HepG2 (cell line): ENCODE results near the gene SLC4A11. TPM values are rescaled to one million over a fixed set of nuclear protein-coding genes. Genes with fewer than 3 reads are reported as not detected.
A peak's percentile ranks its signal among the peaks of the same experiment; 100 is the strongest.

ENCODE experiments used
- ELF1 ChIP-seq: sonication (generic); formaldehyde crosslinking; IDR thresholded peaks from 2 replicates; pipeline ENCODE4 v1.4.0; 2020; ENCODE audit warnings: missing genetic modification reagents
- HNRNPLL ChIP-seq: fragments of 200-400 bp; formaldehyde crosslinking; IDR thresholded peaks from 2 replicates; pipeline ENCODE4 v1.6.1; 2017; ENCODE audit warnings: mild to moderate bottlenecking, low read depth, low read length; ENCODE audit not compliant: poor library complexity, severe bottlenecking
- HOXA5 ChIP-seq: sonication (generic); formaldehyde crosslinking; IDR thresholded peaks from 2 replicates; pipeline ENCODE4 v1.4.0; 2020; ENCODE audit warnings: missing genetic modification reagents
- IRF9 ChIP-seq: sonication (generic); formaldehyde crosslinking; IDR thresholded peaks from 2 replicates; pipeline ENCODE4 v1.8.0; 2022; ENCODE audit warnings: missing genetic modification reagents, mild to moderate bottlenecking, borderline replicate concordance
- MNT ChIP-seq: fragments of 450-650 bp; IDR thresholded peaks from 2 replicates; pipeline ENCODE4 v1.6.1; 2016
- REL ChIP-seq: sonication (generic); formaldehyde crosslinking; conservative IDR thresholded peaks from 2 replicates; pipeline ENCODE4 v1.8.0; 2022; ENCODE audit warnings: mild to moderate bottlenecking, missing genetic modification reagents, moderate library complexity
- SALL2 ChIP-seq: sonication (generic); formaldehyde crosslinking; IDR thresholded peaks from 2 replicates; pipeline ENCODE4 v1.8.1; 2023; ENCODE audit warnings: mild to moderate bottlenecking, missing genetic modification reagents, inconsistent platforms
- STAT5B ChIP-seq: sonication (generic); formaldehyde crosslinking; IDR thresholded peaks from 2 replicates; pipeline ENCODE4 v1.4.0; 2020; ENCODE audit warnings: missing genetic modification reagents
- TIGD3 ChIP-seq: sonication (generic); formaldehyde crosslinking; IDR thresholded peaks from 2 replicates; pipeline ENCODE4 v1.5.1; 2020; ENCODE audit warnings: mild to moderate bottlenecking, missing genetic modification reagents, borderline replicate concordance
- ZBED4 ChIP-seq: sonication (generic); formaldehyde crosslinking; IDR thresholded peaks from 2 replicates; pipeline ENCODE4 v1.4.0; 2020; ENCODE audit warnings: missing genetic modification reagents, borderline replicate concordance
- ZBTB26 ChIP-seq: IDR thresholded peaks from 2 replicates; pipeline ENCODE4 v1.6.1; 2016; ENCODE audit warnings: missing compliant biosample characterization, missing genetic modification reagents, borderline replicate concordance
- ZNF558 ChIP-seq: sonication (generic); formaldehyde crosslinking; IDR thresholded peaks from 2 replicates; pipeline ENCODE4 v1.9.0; 2022; ENCODE audit warnings: mild to moderate bottlenecking, missing genetic modification reagents, borderline replicate concordance
- ZNF720 ChIP-seq: sonication (generic); formaldehyde crosslinking; IDR thresholded peaks from 2 replicates; pipeline ENCODE4 v1.4.0; 2020; ENCODE audit warnings: missing genetic modification reagents
- ZNF883 ChIP-seq: sonication (generic); formaldehyde crosslinking; IDR thresholded peaks from 2 replicates; pipeline ENCODE4 v1.5.1; 2020; ENCODE audit warnings: mild to moderate bottlenecking, missing genetic modification reagents; ENCODE audit errors: not compliant biosample characterization
- polyA plus RNA-seq, 8 experiments: library from polyadenylated mRNA; depleted of rRNA in 3 of 8; stranded (reverse) in 7 of 8; unstranded in 1 of 8; fragments of >200 nt; fragmentation: Illumina TruSeq in 4 of 8; extraction: Trizol in 4 of 8; gene quantifications; 2 replicates each; pipeline versions ENCODE4 v1.2.1 to v1.2.3, GENCODE V29; 2011 to 2016; ENCODE audit warnings: low read depth in 4 of 8, missing spikeins in 1 of 8, mixed read lengths in 1 of 8; ENCODE audit not compliant: insufficient read depth in 1 of 8
- total RNA-seq, 5 experiments: library from RNA; depleted of rRNA; stranded (reverse); fragments of >200 nt; fragmentation: Illumina TruSeq; extraction: Trizol; gene quantifications; 2 replicates each; pipeline ENCODE4 v1.2.3, GENCODE V29; 2016; ENCODE audit warnings: low read depth in 1 of 5
- TF ChIP-seq, protein P1 (sequence below): sonication (generic); formaldehyde crosslinking; IDR thresholded peaks from 2 replicates; pipeline ENCODE4 v1.5.1; 2020; ENCODE audit warnings: mild to moderate bottlenecking, missing genetic modification reagents

The SLC4A11 gene
- total and polyA plus RNA-seq, 2 of the 13 experiments (the other 11 are each of a cell fraction or from before 2014, with no cell fraction given): 3.9 to 27.0 TPM

- peak; percentile 67 for TF ChIP-seq ZBTB26 (CRISPR knock-in tag)
- 0 out of 2 replicates have a peak, but pooled peaks have one; percentile 65 for TF ChIP-seq SALL2
- TF ChIP-seq ZNF883 (CRISPR knock-in tag): no peak
- no peak for TF ChIP-seq TIGD3 (CRISPR knock-in tag)
- no peak for TF ChIP-seq ELF1 (CRISPR knock-in tag)
- no peak for TF ChIP-seq MNT
- 0 out of 2 replicates have a peak, but pooled peaks have one; percentile 25 for TF ChIP-seq REL (CRISPR knock-in tag)
- TF ChIP-seq IRF9 (CRISPR knock-in tag): peak; percentile 89; the same call in 1 of the 2 replicates
- no peak for TF ChIP-seq ZBED4 (CRISPR knock-in tag)
- TF ChIP-seq, protein P1, sequence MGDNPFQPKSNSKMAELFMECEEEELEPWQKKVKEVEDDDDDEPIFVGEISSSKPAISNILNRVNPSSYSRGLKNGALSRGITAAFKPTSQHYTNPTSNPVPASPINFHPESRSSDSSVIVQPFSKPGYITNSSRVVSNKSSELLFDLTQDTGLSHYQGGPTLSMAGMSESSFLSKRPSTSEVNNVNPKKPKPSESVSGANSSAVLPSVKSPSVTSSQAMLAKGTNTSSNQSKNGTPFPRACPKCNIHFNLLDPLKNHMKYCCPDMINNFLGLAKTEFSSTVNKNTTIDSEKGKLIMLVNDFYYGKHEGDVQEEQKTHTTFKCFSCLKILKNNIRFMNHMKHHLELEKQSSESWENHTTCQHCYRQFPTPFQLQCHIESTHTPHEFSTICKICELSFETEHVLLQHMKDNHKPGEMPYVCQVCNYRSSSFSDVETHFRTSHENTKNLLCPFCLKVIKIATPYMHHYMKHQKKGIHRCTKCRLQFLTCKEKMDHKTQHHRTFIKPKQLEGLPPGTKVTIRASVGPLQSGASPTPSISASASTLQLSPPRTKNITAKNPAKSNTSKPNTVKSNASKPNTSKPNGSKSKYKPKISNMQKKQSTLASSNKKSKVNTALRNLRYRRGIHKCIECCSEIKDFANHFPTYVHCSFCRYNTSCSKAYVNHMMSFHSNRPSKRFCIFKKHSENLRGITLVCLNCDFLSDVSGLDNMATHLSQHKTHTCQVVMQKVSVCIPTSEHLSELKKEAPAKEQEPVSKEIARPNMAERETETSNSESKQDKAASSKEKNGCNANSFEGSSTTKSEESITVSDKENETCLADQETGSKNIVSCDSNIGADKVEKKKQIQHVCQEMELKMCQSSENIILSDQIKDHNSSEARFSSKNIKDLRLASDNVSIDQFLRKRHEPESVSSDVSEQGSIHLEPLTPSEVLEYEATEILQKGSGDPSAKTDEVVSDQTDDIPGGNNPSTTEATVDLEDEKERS (CRISPR knock-in tag): peak; percentile 96
- 0 out of 2 replicates have a peak, but pooled peaks have one; percentile 18 for TF ChIP-seq ZNF720 (CRISPR knock-in tag)
- no peak for TF ChIP-seq ZNF558 (CRISPR knock-in tag)
- TF ChIP-seq STAT5B (CRISPR knock-in tag): 0 out of 2 replicates have a peak, but pooled peaks have one; percentile 16
- peak; percentile 79 for TF ChIP-seq HOXA5 (CRISPR knock-in tag)
- no peak for TF ChIP-seq HNRNPLL
Measured at GRCh38 chr20:3224681-3225421, 14.1 kb downstream of the SLC4A11 start (continued).
